Left ventricle myocardium inferior (tissue), 1 donor: ENCODE data around the gene OSM. TPM values are rescaled to one million over a fixed set of nuclear protein-coding genes. Genes with fewer than 3 reads are reported as not detected.

ENCODE experiments used
- DNase-seq: peaks from one replicate; pipeline ENCODE4 v3.0.0-alpha.2; 2020
- H3K27ac ChIP-seq: fragments of 200-600 bp; replicated peaks from 2 replicates; pipeline ENCODE4 v1.8.0; 2021
- H3K27me3 ChIP-seq: fragments of 200-600 bp; 2 replicates; pipeline ENCODE4 v1.8.0; 2021; ENCODE audit warnings: low read depth
- H3K36me3 ChIP-seq: fragments of 200-600 bp; 2 replicates; pipeline ENCODE4 v1.8.0; 2021
- H3K4me1 ChIP-seq: fragments of 200-600 bp; 2 replicates; pipeline ENCODE4 v1.8.0; 2021
- H3K4me3 ChIP-seq: fragments of 200-600 bp; 2 replicates; pipeline ENCODE4 v1.8.0; 2021; ENCODE audit warnings: mild to moderate bottlenecking, moderate library complexity
- H3K9me3 ChIP-seq: fragments of 200-600 bp; replicated peaks from 2 replicates; pipeline ENCODE4 v1.8.0; 2021
- intact Hi-C: fragments of 100-400 bp; cut with micrococcal nuclease; formaldehyde crosslinking; loops from one replicate; pipeline ENCODE4 v1.11.0; 2022
- total RNA-seq: library from RNA; stranded (reverse); fragmentation: NEBNext Ultra II Directional; extraction: Animal tissue kit (Norgen Biotek cat#: 25700); gene quantifications from one replicate; pipeline ENCODE4 v1.2.1, GENCODE V29; 2021
- TF ChIP-seq, protein P1 (sequence below): fragments of 200-600 bp; IDR thresholded peaks from 2 replicates; pipeline ENCODE4 v1.8.0; 2021; ENCODE audit warnings: antibody characterized with exemption, mild to moderate bottlenecking, borderline replicate concordance
- donor health status: DM: no; HTN: yes; CAD: no; lungs with severe emphysema.

OSM gene
- total RNA-seq, 1 donor from 2014 or later = not detected

DNA sequence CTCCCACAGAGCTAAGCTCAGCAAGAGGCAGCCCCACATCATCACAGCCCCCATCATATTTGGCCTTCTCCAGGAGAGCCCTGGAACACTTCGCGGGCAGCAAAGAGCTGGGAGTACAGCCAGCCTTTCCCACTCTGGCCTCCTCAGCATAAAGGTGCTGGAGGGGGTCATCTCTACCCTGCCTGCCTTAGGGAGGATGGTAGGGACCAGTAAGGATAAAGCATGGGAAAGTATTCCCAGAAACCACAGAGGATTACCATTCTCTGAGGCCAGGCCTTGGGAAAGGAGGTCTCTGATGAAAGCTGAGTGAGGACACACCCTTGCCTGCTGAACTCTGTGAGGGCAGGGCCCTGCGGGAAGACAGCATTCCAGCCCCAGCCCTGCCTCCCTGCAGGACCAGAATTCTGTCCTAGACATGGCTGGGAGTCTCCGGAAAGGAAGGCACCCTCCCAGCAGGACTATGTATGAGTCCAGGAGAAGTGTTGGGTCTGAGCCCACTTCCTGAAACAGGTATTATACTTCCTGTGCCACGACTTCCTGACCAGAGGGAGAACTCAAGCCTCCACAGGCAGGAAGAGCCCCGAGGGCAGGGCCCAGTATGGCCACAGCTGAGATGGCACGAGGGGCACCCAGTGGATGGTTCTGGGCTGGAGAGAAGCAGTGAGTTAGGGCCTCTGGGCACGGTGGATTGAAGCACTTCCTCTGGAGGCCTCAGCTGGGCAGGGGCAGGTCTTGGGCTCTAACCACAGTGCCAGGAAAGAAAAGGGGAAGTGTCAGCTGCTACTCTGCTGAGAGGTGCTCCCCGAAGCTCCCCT is 35.6 kb upstream of the OSM start:
- peak overlapping the region; percentile 87 for H3K27ac ChIP-seq
- H3K36me3 ChIP-seq = peaks cover 47% of the 10 kb centered on the region
- H3K4me3 ChIP-seq = no peak overlapping the region

DNA sequence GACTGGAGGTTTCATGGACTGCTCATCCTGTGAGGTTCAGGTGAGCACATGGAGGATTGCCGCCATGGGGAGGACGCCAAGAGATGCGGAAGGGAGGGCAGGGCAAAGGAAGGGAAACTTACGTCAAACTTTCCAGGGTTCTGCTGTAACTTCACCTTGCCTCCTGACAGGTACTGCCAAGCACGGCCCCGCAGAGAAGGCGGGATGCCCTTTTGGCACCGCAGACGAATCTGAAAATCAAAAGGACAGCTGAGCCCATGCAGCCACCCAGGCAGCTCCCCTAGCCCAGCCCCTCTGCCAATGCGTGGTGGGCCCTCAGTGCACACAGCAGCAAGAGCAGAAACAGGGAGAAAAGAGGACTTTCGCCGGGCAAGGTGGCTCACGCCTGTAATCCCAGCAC is 32.7 kb upstream of the OSM start:
- intact Hi-C loops = no loop called here
- TF ChIP-seq, protein P1, sequence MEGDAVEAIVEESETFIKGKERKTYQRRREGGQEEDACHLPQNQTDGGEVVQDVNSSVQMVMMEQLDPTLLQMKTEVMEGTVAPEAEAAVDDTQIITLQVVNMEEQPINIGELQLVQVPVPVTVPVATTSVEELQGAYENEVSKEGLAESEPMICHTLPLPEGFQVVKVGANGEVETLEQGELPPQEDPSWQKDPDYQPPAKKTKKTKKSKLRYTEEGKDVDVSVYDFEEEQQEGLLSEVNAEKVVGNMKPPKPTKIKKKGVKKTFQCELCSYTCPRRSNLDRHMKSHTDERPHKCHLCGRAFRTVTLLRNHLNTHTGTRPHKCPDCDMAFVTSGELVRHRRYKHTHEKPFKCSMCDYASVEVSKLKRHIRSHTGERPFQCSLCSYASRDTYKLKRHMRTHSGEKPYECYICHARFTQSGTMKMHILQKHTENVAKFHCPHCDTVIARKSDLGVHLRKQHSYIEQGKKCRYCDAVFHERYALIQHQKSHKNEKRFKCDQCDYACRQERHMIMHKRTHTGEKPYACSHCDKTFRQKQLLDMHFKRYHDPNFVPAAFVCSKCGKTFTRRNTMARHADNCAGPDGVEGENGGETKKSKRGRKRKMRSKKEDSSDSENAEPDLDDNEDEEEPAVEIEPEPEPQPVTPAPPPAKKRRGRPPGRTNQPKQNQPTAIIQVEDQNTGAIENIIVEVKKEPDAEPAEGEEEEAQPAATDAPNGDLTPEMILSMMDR = no peak
- Histone ChIP-seq H3K9me3 (no peaks in the 10 kb centered on the region), H3K27me3 (no peaks in the 10 kb centered on the region), H3K4me3 (no peak overlapping the region), H3K4me1 (peaks cover 68% of the 10 kb centered on the region), H3K27ac (peak overlapping the region; percentile 87), H3K36me3 (peaks cover 75% of the 10 kb centered on the region)
- DNase-seq = no peak

More for the DNA sequence above, 35.6 kb upstream of the OSM start:
- Histone ChIP-seq H3K27me3 (no peaks in the 10 kb centered on the region), H3K9me3 (no peaks in the 10 kb centered on the region), H3K4me1 (peaks cover 97% of the 10 kb centered on the region)
- intact Hi-C loops = no loop called here
- peak; percentile 57 for DNase-seq
- TF ChIP-seq, protein P1 = no peak

DNA sequence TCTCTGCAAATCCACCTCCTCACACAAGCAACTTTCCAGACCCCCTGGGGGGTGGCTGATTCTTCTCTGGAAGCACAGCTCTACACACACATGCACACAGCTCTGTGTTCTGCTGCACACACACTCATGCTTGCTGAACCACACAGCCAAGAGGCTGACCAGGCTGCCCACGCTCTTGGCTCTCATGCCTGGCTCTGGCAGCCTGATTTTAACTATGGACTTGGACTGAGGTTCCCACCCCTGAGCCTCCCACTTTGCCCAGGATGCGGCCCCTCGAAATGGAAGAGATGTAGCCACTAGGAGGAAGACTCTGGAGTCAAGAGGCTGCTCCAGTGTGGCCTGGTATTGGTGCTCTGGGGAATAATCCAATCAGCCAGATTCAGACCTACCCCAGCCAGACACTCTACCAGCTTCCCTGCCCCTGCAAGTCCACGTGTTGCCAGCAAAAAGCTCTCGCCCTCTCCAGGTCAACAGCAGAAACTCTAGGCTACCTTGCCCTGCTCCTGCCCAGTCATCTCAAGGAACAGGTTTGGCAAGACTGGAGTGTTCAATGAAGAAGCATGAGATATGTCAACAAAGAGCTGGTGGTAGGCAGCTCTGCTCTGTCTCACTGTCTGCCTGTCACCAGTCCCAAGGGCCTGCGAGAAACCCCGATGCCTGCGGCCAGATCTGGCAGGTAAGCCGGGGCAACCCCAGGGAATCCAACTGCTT is 31.5 kb upstream of the OSM start:
- H3K27me3 ChIP-seq = no peaks in the 10 kb centered on the region
- H3K4me1 ChIP-seq = peaks cover 57% of the 10 kb centered on the region
- H3K4me3 ChIP-seq = no peak overlapping the region
- H3K36me3 ChIP-seq = peaks cover 77% of the 10 kb centered on the region
- intact Hi-C loops = no loop called here
- TF ChIP-seq, protein P1 = no peak
- DNase-seq = no peak
- no peaks in the 10 kb centered on the region for H3K9me3 ChIP-seq
- H3K27ac ChIP-seq = peak overlapping the region; percentile 87

DNA sequence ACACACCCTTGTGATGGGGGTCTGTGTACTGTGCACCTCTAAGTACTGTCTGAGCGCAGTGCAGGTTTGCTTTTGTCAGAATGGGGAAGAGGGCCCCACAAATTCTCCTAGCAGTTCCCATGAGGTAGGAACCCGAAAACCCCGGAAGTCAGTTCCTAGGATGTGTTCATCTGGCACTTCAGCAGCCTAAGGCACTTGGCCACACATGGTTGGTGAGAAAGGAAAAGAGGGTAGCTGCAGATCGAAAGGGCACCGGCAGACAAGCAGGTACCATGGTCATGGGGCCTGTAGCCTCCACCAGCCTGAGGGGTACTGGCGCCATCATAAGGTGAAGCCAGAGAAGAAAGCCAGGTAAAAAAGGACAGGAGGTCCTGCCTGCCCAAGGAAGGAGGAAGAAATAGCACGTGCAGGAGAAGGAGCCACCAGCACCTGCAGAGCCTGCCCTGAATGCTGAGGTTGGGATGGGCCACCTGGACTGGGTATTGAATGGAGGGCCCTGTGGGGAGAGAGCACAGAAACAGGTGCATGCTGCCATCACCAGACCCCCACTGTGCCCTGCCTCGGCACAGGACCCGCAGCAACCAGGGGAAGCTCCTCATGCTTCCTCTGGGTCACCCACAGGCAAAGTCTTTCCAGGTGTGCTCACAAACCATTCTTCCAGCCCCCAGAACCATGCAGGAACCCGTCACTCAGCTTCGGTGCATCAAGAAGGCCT is 30.8 kb upstream of the OSM start:
- Histone ChIP-seq H3K27me3 (no peaks in the 10 kb centered on the region), H3K4me1 (peaks cover 52% of the 10 kb centered on the region), H3K9me3 (no peaks in the 10 kb centered on the region), H3K27ac (peak overlapping the region; percentile 87), H3K36me3 (peaks cover 82% of the 10 kb centered on the region), H3K4me3 (no peak overlapping the region)
- TF ChIP-seq, protein P1 = no peak
- no peak for DNase-seq
- intact Hi-C loops = no loop called here

DNA sequence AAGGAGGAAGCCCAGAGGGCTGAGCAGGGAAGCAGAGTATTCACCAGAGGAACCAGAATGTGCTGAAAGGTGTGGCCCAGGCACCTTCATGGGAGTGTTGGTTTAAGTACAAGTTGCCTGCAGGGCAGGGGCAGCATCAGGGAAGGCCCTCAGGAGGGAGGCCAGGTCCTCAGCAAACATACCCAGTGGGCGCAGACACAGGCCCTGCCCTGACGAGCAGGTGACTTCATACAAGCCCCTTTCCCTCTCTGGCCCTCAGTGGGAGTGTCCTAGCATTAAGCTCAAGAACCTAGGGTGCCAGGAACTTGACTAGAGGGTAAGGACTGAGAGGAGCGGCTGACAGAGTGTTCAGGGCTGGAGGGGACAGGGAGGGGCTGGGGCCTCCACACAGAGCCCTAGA is 30.2 kb upstream of the OSM start:
- Histone ChIP-seq H3K36me3 (peaks cover 88% of the 10 kb centered on the region), H3K4me3 (no peak overlapping the region), H3K9me3 (no peaks in the 10 kb centered on the region), H3K27me3 (no peaks in the 10 kb centered on the region), H3K4me1 (peaks cover 52% of the 10 kb centered on the region), H3K27ac (peak overlapping the region; percentile 87)
- TF ChIP-seq, protein P1 = no peak
- DNase-seq = no peak
- intact Hi-C loops = no loop called here
